AML-193 (cell line): Measurements from ENCODE around the gene ARHGAP11A.
"Not testable (repeated sequence)": the region's sequence is repeated elsewhere in the genome, so short reads cannot be mapped to it uniquely, and the experiment has no call there.

Experiments used
- DNase-seq, 2 experiments: peaks; one replicate each; lab custom pipeline; 2025; lab: John Stamatoyannopoulos, UW

ARHGAP11A gene, protein sequence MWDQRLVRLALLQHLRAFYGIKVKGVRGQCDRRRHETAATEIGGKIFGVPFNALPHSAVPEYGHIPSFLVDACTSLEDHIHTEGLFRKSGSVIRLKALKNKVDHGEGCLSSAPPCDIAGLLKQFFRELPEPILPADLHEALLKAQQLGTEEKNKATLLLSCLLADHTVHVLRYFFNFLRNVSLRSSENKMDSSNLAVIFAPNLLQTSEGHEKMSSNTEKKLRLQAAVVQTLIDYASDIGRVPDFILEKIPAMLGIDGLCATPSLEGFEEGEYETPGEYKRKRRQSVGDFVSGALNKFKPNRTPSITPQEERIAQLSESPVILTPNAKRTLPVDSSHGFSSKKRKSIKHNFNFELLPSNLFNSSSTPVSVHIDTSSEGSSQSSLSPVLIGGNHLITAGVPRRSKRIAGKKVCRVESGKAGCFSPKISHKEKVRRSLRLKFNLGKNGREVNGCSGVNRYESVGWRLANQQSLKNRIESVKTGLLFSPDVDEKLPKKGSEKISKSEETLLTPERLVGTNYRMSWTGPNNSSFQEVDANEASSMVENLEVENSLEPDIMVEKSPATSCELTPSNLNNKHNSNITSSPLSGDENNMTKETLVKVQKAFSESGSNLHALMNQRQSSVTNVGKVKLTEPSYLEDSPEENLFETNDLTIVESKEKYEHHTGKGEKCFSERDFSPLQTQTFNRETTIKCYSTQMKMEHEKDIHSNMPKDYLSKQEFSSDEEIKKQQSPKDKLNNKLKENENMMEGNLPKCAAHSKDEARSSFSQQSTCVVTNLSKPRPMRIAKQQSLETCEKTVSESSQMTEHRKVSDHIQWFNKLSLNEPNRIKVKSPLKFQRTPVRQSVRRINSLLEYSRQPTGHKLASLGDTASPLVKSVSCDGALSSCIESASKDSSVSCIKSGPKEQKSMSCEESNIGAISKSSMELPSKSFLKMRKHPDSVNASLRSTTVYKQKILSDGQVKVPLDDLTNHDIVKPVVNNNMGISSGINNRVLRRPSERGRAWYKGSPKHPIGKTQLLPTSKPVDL

DNA sequence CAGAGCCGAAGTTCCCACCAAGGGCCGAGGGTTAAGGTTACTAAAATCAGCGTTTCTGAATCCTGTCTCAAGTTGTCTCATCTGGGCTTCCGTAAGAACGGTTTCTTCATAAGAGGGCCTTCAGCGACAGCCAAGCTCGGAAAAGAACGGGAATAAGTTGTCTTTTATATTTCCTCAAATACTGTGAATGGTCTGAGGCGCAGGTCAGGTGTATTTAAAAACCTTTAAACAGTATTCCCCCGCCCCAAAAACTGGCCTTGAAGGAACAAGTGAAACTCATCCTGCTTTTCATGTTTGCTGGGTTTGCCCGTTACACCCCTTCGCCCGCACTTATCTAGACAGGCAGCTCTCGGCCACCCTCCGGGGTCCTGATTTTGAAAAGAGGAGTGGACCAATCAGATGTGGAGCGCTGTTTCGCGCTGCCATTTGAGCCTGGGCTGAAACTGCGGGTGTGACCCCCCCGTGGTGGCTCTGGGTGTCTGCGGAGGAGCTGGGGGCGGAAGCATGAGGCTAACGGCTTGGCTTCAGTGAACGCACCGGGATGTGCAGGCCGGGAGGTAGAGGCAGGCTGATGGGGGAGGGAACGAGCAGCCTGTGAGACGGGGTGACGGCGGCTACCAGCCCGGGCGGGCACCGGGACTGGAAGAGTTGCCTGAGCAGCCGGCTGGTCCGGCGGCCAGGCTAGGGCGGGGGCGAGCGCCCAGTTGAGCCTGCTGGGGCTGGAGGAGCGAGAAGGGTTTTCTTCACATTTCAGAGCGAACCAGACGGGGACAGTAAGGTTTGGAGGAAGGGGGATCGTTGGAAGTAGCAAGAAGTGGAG lies at the start of gene ARHGAP11A:
ARHGAP11A (plus strand) TSS at position 454 of the 820 bp plus-strand sequence. CDS start 708 bp downstream, outside the sequence.
- DNase-seq: not testable (repeated sequence)

DNA sequence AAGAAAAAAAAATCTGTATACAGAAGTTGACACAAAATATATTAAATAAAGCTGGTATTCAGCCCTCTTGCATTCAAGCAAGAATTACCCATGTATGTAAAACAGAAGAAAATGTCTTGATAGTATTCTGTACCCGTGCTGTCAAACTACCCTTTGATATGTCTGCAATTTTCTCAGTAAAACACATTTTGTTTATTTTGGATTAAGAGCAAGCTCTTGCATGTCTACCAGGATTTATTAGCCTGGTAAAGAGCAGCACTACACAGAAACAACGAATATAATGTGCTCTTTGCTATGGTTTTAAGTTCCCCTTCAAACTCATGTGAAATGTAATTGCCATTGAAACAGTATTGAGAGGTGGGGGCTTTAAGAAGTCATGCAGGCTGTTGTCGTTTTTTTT lies 46.3 kb upstream of the ARHGAP11A start:
- not testable (repeated sequence) for DNase-seq

DNA sequence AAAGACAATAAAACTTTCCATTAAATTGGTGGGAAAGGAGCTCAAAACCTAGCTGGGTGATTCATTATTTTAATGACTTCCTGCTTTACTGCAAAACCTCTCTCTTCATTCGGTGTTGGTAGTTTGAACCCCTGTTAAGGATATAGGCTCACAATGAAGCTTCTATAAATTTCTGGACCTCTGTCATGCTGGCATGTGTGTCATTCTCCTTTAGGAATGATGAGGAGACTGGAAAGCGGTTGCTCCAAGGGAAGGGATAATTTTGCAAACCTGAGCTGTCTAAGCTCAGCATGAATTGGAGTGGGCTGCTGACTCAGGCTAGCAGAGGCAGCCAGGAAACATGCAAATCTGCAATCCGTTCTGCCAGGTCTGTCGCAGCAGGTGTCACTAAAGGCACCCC lies 36.8 kb upstream of the ARHGAP11A start:
- not testable (repeated sequence) for DNase-seq

DNA sequence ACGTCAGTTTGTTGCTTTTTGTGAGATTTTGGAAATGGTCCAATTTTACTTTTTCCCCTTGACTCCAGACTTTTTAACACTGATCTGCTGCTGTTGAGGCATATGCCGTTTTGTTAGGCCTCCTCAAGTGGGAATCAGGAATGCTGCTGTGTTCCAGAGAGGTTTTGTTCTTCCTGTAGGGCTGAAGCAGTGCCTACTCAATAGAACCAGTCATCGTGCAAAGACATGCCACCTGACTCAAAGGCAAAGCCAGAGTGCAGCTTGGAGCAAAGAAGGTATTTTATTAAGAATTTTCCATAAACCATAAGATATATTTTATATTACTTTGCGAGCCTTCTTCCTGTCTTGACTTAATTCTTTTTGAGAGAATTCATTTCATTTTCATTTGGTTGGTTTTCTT lies 29.5 kb upstream of the ARHGAP11A start:
- DNase-seq: not testable (repeated sequence)

DNA sequence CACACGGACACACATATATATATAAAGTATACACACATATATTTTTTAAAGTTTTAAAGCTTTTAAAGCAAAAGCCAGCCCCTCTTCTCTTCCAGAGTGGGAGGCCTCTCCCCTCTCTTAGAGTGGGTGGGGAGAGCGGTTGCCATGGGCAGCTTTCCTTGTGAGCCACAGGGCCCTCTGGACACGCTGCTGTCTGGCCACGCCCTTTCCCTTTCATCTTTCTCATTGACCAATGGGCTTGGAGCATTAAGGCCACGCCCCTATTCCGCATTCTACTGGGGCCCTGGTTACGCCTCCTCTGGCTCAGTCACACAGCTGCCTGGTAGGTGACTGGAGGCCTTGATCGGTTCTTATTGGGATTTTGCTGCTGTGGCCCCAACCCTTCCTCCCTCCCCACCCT lies 22.2 kb upstream of the ARHGAP11A start, which contains the start of gene GOLGA8N:
GOLGA8N (plus strand) TSS at position 306 of the 400 bp plus-strand sequence.
- not testable (repeated sequence) for DNase-seq

DNA sequence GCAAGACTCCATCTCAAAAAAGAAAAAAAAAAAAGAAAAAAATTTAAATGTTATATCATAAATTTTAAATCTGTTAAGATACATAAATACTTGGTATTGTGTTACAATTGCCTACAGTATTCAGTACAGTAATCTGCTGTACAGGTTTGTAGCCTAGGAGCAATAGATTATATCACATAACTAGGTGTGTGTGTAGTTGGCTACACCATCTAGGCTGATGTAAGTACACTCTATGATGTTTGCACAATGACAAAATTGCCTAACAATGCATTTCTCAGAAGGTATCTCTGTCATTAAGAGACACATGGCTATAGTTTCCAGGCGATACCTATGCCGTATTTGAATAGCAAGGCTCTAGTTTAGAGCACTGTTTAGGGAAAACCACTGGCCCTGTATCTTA lies 5.8 kb upstream of the ARHGAP11A start:
- not testable (repeated sequence) for DNase-seq

DNA sequence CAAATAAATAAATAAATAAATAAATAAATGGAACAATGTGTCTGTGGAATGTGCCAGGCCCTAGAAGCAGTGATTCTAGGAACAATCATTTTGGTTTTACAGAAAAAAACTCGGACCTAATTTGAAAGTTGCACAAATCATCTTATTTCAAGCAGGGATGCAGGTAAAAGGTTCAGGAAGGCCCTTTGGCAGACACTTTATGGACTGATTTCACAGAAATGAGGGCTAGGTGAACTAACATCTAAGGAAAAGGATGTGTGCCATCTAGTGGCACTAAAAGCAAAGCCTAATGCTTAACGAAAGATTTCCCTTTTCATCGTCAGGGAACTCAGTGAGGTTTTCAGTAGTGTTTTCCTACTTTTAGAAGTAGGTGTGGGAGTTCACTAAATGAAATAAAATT lies 4.6 kb upstream of the ARHGAP11A start:
- DNase-seq: not testable (repeated sequence)

DNA sequence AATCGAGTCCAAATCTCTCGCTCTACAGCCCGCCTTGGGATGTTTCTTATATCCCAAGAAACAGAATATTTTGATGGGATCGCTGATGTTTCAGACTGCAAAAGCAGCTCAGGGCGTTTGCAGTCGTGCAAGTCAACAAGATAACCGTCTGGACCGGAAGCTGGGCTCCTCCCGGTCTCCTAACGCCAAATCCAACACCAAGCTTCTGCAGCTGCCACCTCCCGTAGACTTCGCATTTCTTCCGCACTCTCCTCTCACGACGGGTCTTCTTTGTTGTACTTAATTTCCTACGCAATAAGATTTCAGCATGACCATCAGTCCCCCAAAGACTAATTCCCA lies 623 bp upstream of the ARHGAP11A start:
- not testable (repeated sequence) for DNase-seq

DNA sequence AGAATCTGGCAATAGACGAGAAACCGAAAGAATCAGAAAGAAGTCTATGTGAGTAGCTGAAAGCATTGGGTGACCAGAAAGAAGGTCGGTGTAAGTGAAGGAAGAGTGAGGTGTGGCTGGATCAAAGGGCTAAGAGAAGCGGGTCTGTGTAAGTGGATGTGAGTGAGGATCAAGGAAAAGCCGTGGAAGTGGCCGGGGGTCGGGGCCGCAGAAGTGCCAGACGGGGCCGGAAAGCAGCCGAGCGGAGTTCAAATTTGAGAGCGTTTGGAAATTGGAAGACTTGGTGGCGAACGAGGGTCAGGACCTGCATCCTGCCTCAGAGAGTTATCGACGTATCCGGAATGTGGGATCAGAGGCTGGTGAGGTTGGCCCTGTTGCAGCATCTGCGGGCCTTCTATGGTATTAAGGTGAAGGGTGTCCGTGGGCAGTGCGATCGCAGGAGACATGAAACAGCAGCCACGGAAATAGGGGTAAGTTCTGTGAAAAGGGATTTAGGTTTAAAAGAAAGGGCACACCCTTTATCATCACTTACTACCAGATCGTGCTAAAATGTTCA lies 645 bp downstream of the ARHGAP11A start:
- not testable (repeated sequence) for DNase-seq

DNA sequence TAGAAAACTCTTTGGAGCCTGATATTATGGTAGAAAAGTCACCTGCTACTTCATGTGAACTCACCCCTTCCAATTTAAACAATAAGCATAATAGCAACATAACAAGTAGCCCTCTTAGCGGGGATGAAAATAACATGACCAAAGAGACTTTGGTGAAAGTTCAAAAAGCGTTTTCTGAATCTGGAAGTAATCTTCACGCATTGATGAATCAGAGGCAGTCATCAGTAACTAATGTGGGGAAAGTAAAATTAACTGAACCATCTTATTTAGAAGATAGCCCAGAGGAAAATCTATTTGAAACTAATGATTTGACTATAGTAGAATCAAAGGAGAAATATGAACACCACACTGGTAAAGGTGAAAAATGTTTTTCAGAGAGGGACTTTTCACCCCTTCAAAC lies 21.1 kb downstream of the ARHGAP11A start:
- no peak for DNase-seq

DNA sequence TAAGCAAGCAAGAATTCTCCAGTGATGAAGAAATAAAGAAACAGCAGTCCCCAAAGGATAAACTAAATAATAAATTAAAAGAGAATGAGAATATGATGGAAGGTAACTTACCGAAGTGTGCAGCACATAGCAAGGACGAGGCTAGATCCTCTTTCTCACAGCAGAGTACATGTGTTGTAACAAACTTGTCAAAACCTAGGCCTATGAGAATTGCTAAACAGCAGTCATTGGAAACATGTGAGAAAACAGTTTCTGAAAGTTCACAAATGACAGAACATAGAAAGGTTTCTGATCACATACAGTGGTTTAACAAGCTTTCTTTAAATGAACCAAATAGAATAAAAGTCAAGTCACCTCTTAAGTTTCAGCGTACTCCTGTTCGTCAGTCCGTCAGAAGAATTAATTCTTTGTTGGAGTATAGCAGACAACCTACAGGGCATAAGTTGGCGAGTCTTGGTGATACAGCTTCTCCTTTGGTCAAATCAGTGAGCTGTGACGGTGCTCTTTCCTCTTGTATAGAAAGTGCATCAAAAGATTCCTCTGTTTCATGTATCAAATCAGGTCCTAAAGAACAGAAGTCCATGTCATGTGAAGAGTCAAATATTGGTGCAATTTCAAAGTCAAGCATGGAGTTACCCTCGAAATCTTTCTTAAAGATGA lies 21.7 kb downstream of the ARHGAP11A start:
- DNase-seq: no peak

DNA sequence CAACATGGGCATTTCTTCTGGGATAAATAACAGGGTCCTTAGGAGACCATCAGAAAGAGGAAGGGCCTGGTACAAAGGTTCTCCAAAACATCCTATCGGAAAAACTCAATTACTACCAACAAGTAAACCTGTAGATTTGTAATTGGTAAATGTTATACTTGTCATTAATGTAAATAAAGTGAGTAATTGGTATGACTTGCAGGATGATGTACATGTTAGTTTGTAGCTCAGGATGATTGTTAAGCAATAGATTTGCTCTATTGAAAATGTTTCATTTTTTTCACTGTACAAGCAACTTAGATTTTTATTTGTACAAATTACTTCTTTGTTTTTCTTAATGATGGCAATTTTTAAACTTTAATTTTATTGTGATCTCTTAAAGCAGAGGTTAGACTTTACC lies 22.4 kb downstream of the ARHGAP11A start:
- DNase-seq: no peak

DNA sequence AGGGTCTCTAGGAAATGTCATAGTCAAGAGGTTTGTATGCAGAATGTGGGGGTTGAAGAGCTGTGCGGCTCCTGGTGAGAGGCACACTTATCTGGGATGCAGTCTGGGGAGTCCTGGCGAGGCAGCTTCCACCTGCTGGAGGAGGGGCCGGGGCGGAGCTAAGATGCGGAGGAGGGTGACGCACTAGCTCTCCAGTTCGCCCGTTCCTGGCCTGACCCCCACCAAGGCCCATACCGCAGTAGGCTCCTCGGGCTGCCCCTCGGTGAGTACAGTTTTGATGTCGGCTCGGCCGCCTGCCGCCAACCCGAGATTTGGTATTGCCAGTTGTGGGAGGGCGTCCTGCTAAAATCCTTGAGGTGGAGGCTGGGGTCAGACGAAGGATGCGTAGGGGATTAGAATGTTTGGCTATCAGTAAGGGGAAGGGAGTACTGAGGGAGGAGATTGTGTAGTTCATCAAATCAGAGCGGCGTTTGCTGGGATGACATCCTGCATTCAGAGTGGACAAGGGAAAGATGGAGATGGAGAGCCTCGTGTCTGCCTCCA lies 26.3 kb downstream of the ARHGAP11A start, which contains the start of gene SCG5:
SCG5 (plus strand) TSS at position 194 of the 543 bp plus-strand sequence. CDS start 1,883 bp downstream, outside the sequence.
- DNase-seq: no peak

DNA sequence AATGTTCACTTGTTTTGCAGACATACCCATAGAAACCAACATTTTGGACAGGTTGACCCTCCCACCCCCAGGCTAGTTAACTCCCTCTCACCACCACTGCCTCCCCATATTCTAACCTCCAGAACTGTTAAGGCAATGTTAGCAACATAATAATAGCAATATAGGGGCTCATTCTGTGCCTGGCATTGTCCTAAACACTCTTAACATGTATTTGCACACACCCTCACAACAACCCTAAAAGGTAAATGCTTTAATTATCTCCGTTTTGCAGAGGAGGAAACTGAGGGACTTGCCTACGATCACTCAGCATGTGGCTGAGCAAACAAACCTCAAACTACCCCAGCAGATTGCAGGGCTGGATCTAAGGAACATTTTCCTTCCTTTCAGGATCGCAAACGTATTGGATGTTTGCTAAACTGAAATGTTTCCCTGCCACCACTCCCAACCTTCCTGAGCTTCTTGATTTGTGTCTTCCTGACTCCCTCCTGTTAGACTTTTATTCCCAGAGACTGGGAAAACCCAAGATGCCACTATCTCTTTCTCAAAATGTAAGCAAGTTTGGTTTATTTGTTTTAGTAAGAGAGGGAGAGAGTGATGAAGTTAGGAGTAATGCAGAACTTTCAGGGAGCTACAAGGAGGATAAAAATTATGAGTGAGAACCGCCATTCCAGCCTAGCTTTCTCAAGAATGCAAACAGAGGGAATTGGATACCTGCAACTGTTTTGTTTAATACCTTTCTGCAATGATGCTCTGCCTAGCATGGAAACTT lies 27.5 kb downstream of the ARHGAP11A start:
- DNase-seq: no peak

DNA sequence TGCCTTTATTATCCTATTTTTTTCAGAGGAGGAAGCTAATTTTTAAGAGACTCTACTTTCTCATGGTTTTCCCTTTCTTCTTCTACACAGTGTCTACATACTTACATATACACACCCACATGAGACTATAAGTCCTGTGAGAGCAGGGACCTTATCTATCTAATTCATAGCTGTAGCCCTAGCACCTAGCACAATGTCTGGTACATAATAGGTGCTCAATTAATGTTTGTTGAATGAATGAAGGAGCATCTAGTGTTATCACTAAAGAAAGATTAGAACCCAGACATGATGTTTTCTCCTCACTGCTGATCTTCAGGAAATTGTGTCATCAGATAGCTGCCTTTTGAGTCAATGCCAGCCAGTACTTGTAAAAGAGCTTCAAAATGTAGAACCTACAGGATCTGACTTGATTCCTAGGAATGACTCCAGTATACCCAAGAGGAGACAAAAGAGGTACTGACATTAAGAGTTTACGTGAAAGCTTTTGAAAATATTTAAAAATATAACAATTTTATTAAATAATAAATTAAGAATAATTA lies 28.7 kb downstream of the ARHGAP11A start:
- peak in 1 of 2 experiments; percentile 2 for DNase-seq

DNA sequence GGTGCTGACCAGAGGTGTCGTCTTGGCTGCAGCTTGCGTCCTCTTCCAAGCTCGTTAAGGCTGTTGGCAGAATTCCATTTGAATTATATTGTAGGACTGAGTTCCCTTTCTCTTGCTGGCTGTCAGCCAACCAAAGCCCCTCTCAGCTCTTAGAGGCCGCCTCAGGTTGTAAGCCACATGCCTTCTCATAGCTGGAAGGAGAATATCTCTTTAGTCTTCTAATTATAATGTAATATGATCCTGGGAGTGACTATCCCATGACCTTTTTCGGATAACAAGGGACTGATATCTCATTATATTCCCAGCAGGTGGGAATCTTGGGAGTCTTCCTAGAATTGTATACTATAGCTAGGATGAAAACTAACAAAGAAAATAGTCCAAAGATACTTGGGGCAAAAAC lies 31.0 kb downstream of the ARHGAP11A start:
- no peak for DNase-seq

DNA sequence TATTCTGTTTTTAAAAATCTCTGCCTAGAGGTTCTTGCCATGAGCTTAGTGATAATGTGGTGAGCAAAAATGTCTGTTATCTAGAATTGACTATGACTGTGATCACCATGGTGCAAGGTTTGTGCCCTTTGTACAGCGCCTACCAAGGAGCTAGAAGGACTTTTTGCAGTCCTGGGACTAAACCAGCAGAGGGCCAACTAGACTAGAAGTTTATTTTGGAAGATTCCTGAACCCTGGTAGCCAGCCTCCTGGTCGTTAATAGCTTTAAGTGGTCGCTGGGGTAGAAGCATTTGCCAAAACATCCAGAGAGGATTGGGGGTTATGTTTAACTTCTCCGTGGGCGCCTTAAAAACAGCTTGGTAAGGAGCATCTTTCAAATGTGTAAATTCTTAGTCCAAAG lies 34.0 kb downstream of the ARHGAP11A start:
- peak in 1 of 2 experiments; percentile 8 for DNase-seq

DNA sequence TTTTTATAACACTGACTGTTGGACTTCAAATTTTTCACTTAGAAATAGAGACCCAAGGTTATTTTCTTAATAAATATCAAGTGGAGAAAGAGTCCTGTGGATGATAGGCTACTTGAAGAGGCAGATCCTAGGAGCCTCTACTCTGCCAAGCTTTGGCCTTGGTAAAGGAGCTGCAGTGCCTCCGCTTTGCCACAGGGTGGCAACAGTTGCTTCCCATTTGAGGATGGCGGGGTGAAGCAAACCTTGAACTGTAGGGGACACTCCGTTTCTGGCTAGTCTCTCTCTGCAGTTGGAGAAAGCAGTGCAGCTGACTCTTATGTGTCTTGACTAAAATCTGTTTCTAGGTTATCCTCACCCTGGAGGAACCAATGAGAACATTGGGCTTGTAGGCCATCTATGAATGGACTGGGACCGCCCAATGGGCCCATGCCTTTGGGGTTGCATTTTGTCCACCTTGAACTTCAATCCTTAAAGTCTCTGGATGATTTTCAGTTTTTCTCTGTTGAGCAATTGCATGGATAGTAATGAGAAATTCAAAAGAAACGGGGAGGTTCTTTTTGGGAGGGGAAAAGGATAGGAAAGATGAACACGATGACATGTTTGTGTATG lies 36.0 kb downstream of the ARHGAP11A start:
- DNase-seq: peak; percentile 68 to 70

DNA sequence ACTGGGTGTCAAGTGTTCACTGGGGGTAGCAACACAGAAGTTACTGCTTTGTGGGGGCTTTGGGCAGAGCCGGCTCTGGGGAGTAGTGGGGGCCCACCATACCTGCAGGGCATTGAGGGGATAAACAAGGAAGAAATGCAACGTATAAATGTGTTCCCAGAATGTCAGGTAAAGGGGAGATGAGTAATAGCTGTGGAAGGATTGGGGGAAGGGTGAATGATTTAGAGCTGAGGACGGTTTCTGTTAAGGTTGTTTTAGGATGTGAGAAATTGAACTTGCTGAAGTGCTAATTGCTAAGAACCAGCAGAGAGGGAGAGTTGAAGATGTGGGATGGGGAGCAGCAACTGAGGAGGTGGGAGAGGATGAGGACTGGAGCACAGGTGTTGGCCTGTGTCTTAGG lies 36.9 kb downstream of the ARHGAP11A start:
- no peak for DNase-seq
